MCF 10A (cell line): ENCODE data around the gene WDR86. TPM values are rescaled to one million over a fixed set of nuclear protein-coding genes. Genes with fewer than 3 reads are reported as not detected.

Source experiments
- BruUV-seq: library from RNA; stranded (reverse); fragments of 400-500 nt; replicated peaks from 2 replicates; lab custom pipeline; 2021; lab: Mats Ljungman, UMichigan
- CTCF ChIA-PET: fragments of 300-600 bp; sonication (Branson Sonifier 250); formaldehyde crosslinking; extraction: SDS; loops from one replicate; lab custom pipeline; 2021; ENCODE audit warnings: antibody characterized with exemption, inconsistent platforms; lab: Yijun Ruan, JAX
- POLR2A ChIA-PET: fragments of 300-600, 350-650 bp; sonication (Branson Sonifier 250); formaldehyde crosslinking; extraction: SDS; loops from one replicate; lab custom pipeline; 2020; ENCODE audit warnings: antibody characterized with exemption, inconsistent platforms; lab: Yijun Ruan, JAX
- DNase-seq: peaks from one replicate; pipeline ENCODE4 v3.0.0-alpha.2; 2018; ENCODE audit not compliant: unreplicated experiment
- H3K27ac Mint-ChIP-seq: one replicate; pipeline ENCODE4 v1.8.0; 2022; ENCODE audit warnings: mild to moderate bottlenecking, low read depth, mixed read lengths; ENCODE audit not compliant: unreplicated experiment
- H3K27me3 Mint-ChIP-seq: one replicate; pipeline ENCODE4 v1.8.0; 2022; ENCODE audit warnings: mixed read lengths; ENCODE audit not compliant: insufficient read depth, unreplicated experiment
- H3K36me3 Mint-ChIP-seq: one replicate; pipeline ENCODE4 v1.8.0; 2022; ENCODE audit warnings: mild to moderate bottlenecking, moderate library complexity, mixed read lengths; ENCODE audit not compliant: insufficient read depth, unreplicated experiment
- H3K4me1 Mint-ChIP-seq: one replicate; pipeline ENCODE4 v1.8.0; 2022; ENCODE audit warnings: mixed read lengths; ENCODE audit not compliant: insufficient read depth, unreplicated experiment
- H3K4me3 Mint-ChIP-seq: one replicate; pipeline ENCODE4 v1.8.0; 2022; ENCODE audit warnings: mild to moderate bottlenecking, moderate library complexity, mixed read lengths; ENCODE audit not compliant: unreplicated experiment
- H3K9me3 Mint-ChIP-seq: one replicate; pipeline ENCODE4 v1.8.0; 2022; ENCODE audit warnings: mixed read lengths; ENCODE audit not compliant: unreplicated experiment
- CTCF ChIP-seq: fragments of 200-600 bp; IDR thresholded peaks from one replicate; pipeline ENCODE4 v1.8.0; 2022; ENCODE audit warnings: antibody characterized with exemption, mild to moderate bottlenecking; ENCODE audit not compliant: unreplicated experiment
- intact Hi-C: fragments of 100-400 bp; cut with micrococcal nuclease; formaldehyde crosslinking; loops from 2 replicates; pipeline ENCODE4 v1.14.1; 2022
- microRNA-seq: library from miRNA; unstranded; fragments of <30 nt; microRNA quantifications from one replicate; pipeline ENCODE4 v1.2.0, GENCODE V29; 2022
- total RNA-seq: library from RNA; stranded (reverse); gene quantifications from 2 replicates; pipeline ENCODE4 v1.2.3, GENCODE V29; 2022

WDR86 gene
- total RNA-seq, 1 experiment from 2014 or later, result not detected

GRCh38 chr7:151336027-151336708, 73.7 kb downstream of the WDR86 start:
- CTCF ChIA-PET, result interaction anchor here (1.3 kb wide), 1 partner anchor 13 kb away, joined by 3 read pairs; no protein-coding TSS in a partner anchor
- H3K9me3 Mint-ChIP-seq, result no peaks in the 10 kb centered on the region
- intact Hi-C loops, result no loop called here

GRCh38 chr7:151334628-151335027, 75.2 kb downstream of the WDR86 start:
- DNase-seq, result no peak
- no peaks in the 10 kb centered on the region for H3K36me3 Mint-ChIP-seq
- intact Hi-C loops, result no loop called here
- no peak for TF ChIP-seq CTCF
- ChIA-PET POLR2A (interaction anchor here (1.2 kb wide), 1 partner anchor 10 kb away, joined by 4 read pairs; no protein-coding TSS in a partner anchor), CTCF (interaction anchor here (1.0 to 1.3 kb wide), 4 partner anchors 9 to 425 kb away, joined by 3 to 5 read pairs (median 4); no protein-coding TSS in a partner anchor)
- no peaks in the 10 kb centered on the region for H3K27me3 Mint-ChIP-seq
- H3K9me3 Mint-ChIP-seq, result no peaks in the 10 kb centered on the region
- no peak overlapping the region for H3K4me3 Mint-ChIP-seq
- H3K27ac Mint-ChIP-seq, result no peak overlapping the region
- no peaks in the 10 kb centered on the region for H3K4me1 Mint-ChIP-seq
- no TSS peak for BruUV-seq

More at GRCh38 chr7:151336027-151336708, 73.7 kb downstream of the WDR86 start:
- Mint-ChIP-seq H3K27ac (no peak overlapping the region), H3K4me1 (no peaks in the 10 kb centered on the region), H3K4me3 (no peak overlapping the region), H3K36me3 (no peaks in the 10 kb centered on the region), H3K27me3 (no peaks in the 10 kb centered on the region)
- no peak for DNase-seq
- no peak for TF ChIP-seq CTCF
- BruUV-seq, result no TSS peak
- POLR2A ChIA-PET, result interaction anchor here (0.6 kb wide), 1 partner anchor 650 kb away, joined by 3 read pairs; no protein-coding TSS in a partner anchor

Small RNAs within 50 kb of the gene (microRNA-seq; reads per million reads assigned to microRNA genes)
- gene MIR3907, result not detected

Other genes starting within 250 kb of the WDR86 start
- gene GBX1, start 242.3 kb downstream of the WDR86 start, total RNA-seq, result not detected in 2 replicates
- not detected in 2 replicates for gene ASB10, start 222.8 kb downstream of the WDR86 start, total RNA-seq
- gene H2BK1, start 199.6 kb downstream of the WDR86 start, total RNA-seq, result not detected in 2 replicates
- 47.3 and 72.4 TPM in 2 replicates for gene ABCF2, start 182.8 kb downstream of the WDR86 start, total RNA-seq
- 28.2 and 33.8 TPM in 2 replicates for gene CHPF2, start 177.6 kb downstream of the WDR86 start, total RNA-seq
- 3.8 and 5.3 TPM in 2 replicates for gene SMARCD3, start 161.3 kb downstream of the WDR86 start, total RNA-seq
- gene NUB1, start 68.2 kb downstream of the WDR86 start, total RNA-seq, result 53.3 and 59.6 TPM in 2 replicates
- not detected in 2 replicates for gene CRYGN, start 30.1 kb upstream of the WDR86 start, total RNA-seq
- 135 and 151 TPM in 2 replicates for gene RHEB, start 109.9 kb upstream of the WDR86 start, total RNA-seq